A549 (cell line): ENCODE measurements around the gene SLC37A1. TPM values are rescaled to one million over a fixed set of nuclear protein-coding genes. Genes with fewer than 3 reads are reported as not detected.

Experiments used
- ATAC-seq, 2 experiments: fragments of 200-7000 bp in 1 of 2; fragments of >200 bp in 1 of 2; cut with Nextera tagmentation in 1 of 2; cut with Tn5 transposase in 1 of 2; 3 replicates each; pipeline versions ENCODE4 v1.8.0 to v1.9.1; 2018 to 2020; ENCODE audit warnings: mild to moderate bottlenecking in 1 of 2, moderate library complexity in 1 of 2
- CTCF ChIA-PET: fragments of 300-600 bp; sonication (Branson Sonifier 250); formaldehyde crosslinking; extraction: SDS; loops from one replicate; lab custom pipeline; 2021; ENCODE audit warnings: antibody characterized with exemption, inconsistent platforms; lab: Yijun Ruan, JAX
- POLR2A ChIA-PET: fragments of 350-600 bp; formaldehyde crosslinking; extraction: SDS; loops from one replicate; lab custom pipeline; 2021; ENCODE audit warnings: antibody characterized with exemption, inconsistent platforms; lab: Yijun Ruan, JAX
- DNase-seq, 2 experiments: peaks; one replicate each; pipeline versions ENCODE4 v3.0.0 to v3.0.0-alpha.2; 2011 to 2016; ENCODE audit warnings: low read depth in 1 of 2, low spot score in 1 of 2
- FAIRE-seq: peaks from 2 replicates; lab custom pipeline; 2011; peaks lifted over from hg19 to GRCh38; lab: Jason Lieb, UNC
- H3K27ac ChIP-seq, 2 experiments: fragments of >200 bp; sonication (Bioruptor Twin); formaldehyde crosslinking; 3 replicates each; pipeline ENCODE4 v1.5.1; 2016 to 2017
- H3K4me1 ChIP-seq: fragments of >200 bp; sonication (Bioruptor Twin); formaldehyde crosslinking; 3 replicates; pipeline ENCODE4 v1.6.1; 2016
- H3K4me2 ChIP-seq: fragments of >200 bp; sonication (Bioruptor Twin); formaldehyde crosslinking; 3 replicates; pipeline ENCODE4 v1.6.1; 2016
- H3K4me3 ChIP-seq: fragments of >200 bp; sonication (Bioruptor Twin); formaldehyde crosslinking; 3 replicates; pipeline ENCODE4 v1.5.1; 2016
- H3K9me3 ChIP-seq: fragments of >200 bp; sonication (Bioruptor Twin); formaldehyde crosslinking; 3 replicates; pipeline ENCODE4 v1.6.1; 2016
- CHD4 ChIP-seq: fragments of 200-600 bp; sonication (generic); IDR thresholded peaks from 2 replicates; pipeline ENCODE4 v1.6.1; 2016; ENCODE audit warnings: antibody characterized with exemption, mild to moderate bottlenecking, borderline replicate concordance
- CTCF ChIP-seq: fragments of >200 bp; sonication (Bioruptor Twin); formaldehyde crosslinking; IDR thresholded peaks from 3 replicates; pipeline ENCODE4 v1.5.1; 2016
- EHF ChIP-seq: fragments of 250-450 bp; sonication (Bioruptor Pico); IDR thresholded peaks from 2 replicates; pipeline ENCODE4 v1.5.0; 2020; ENCODE audit warnings: mild to moderate bottlenecking
- EHMT2 ChIP-seq: fragments of 200-600 bp; sonication (generic); IDR thresholded peaks from 2 replicates; pipeline ENCODE4 v1.6.1; 2016; ENCODE audit warnings: antibody characterized with exemption, low read depth, mild to moderate bottlenecking, moderate library complexity
- FOSL2 ChIP-seq, 2 experiments: fragments of 450-650 bp in 1 of 2; fragments of >200 bp in 1 of 2; sonication (Bioruptor Twin) in 1 of 2; formaldehyde crosslinking; IDR thresholded peaks; 2 replicates each; pipeline versions ENCODE4 v1.5.0 to v1.6.1; 2016 to 2020; ENCODE audit warnings: mild to moderate bottlenecking in 1 of 2, moderate library complexity in 1 of 2
- GATA3 ChIP-seq: IDR thresholded peaks from 2 replicates; pipeline ENCODE4 v1.6.1; 2012; ENCODE audit warnings: borderline replicate concordance
- HOXA7 ChIP-seq: fragments of 250-450 bp; sonication (Bioruptor Pico); IDR thresholded peaks from 2 replicates; pipeline ENCODE4 v1.5.0; 2020; ENCODE audit warnings: mild to moderate bottlenecking, moderate library complexity
- HOXB5 ChIP-seq: fragments of 250-450 bp; sonication (Bioruptor Pico); IDR thresholded peaks from 2 replicates; pipeline ENCODE4 v1.5.0; 2020; ENCODE audit warnings: mild to moderate bottlenecking, moderate library complexity
- KDM1A ChIP-seq: fragments of 200-600 bp; sonication (generic); IDR thresholded peaks from 2 replicates; pipeline ENCODE4 v1.6.1; 2016; ENCODE audit warnings: low read depth, mild to moderate bottlenecking
- MAX ChIP-seq: IDR thresholded peaks from 2 replicates; pipeline ENCODE4 v1.6.1; 2012
- NPAS2 ChIP-seq: fragments of 250-450 bp; sonication (Bioruptor Pico); IDR thresholded peaks from 2 replicates; pipeline ENCODE4 v1.8.0; 2022; ENCODE audit warnings: mild to moderate bottlenecking, moderate library complexity, borderline replicate concordance
- POLR2A ChIP-seq: IDR thresholded peaks from 2 replicates; pipeline ENCODE4 v1.6.1; 2012; ENCODE audit warnings: mild to moderate bottlenecking, low read length
- RAD21 ChIP-seq, 2 experiments: fragments of >200 bp in 1 of 2; sonication (Bioruptor Twin) in 1 of 2; formaldehyde crosslinking in 1 of 2; IDR thresholded peaks in 1 of 2; conservative IDR thresholded peaks in 1 of 2; 2 replicates in 1 of 2; 3 replicates in 1 of 2; pipeline ENCODE4 v1.6.1; 2012 to 2018; ENCODE audit warnings: inconsistent platforms in 1 of 2
- RARB ChIP-seq: fragments of 250-450 bp; sonication (Bioruptor Pico); IDR thresholded peaks from 2 replicates; pipeline ENCODE4 v1.8.0; 2021; ENCODE audit warnings: mild to moderate bottlenecking, moderate library complexity
- REST ChIP-seq: fragments of 200-600 bp; sonication (generic); IDR thresholded peaks from 2 replicates; pipeline ENCODE4 v1.6.1; 2016; ENCODE audit warnings: antibody characterized with exemption, mild to moderate bottlenecking, moderate library complexity
- SREBF2 ChIP-seq: fragments of 450-650 bp; IDR thresholded peaks from 2 replicates; pipeline ENCODE4 v1.6.1; 2014; ENCODE audit warnings: mild to moderate bottlenecking, moderate library complexity
- WGBS: methylation state at CpG from one replicate; pipeline ENCODE4 v1.1.6; 2017; ENCODE audit errors: missing lambda C conversion rate; 5-methylcytosine and 5-hydroxymethylcytosine counted together
- polyA plus RNA-seq, 4 experiments: library from polyadenylated mRNA; depleted of rRNA in 3 of 4; stranded (reverse); fragments of >200 nt; fragmentation: RNase III in 1 of 4; extraction: RNeasy Plus Mini Kit Qiagen cat#74134 plus additional on column Dnase treatment in 1 of 4; gene quantifications; 2 replicates in 3 of 4; 3 replicates in 1 of 4; pipeline ENCODE4 v1.2.3, GENCODE V29; 2011 to 2017
- TF ChIP-seq, protein P1 (sequence below): IDR thresholded peaks from 2 replicates; pipeline ENCODE4 v1.6.1; 2012; ENCODE audit warnings: low read depth, borderline replicate concordance
- TF ChIP-seq, protein P2 (sequence below): fragments of >200 bp; sonication (Bioruptor Twin); formaldehyde crosslinking; IDR thresholded peaks from 3 replicates; pipeline ENCODE4 v1.6.1; 2016

Gene SLC37A1
- polyA plus RNA-seq, 2 of the 4 experiments (the other 2 are of a cell fraction), result 1.9 to 2.1 TPM

- TF ChIP-seq REST, result no peak
Measured at GRCh38 chr21:42552407-42553336, 39.0 kb downstream of the SLC37A1 start (continued).

DNA sequence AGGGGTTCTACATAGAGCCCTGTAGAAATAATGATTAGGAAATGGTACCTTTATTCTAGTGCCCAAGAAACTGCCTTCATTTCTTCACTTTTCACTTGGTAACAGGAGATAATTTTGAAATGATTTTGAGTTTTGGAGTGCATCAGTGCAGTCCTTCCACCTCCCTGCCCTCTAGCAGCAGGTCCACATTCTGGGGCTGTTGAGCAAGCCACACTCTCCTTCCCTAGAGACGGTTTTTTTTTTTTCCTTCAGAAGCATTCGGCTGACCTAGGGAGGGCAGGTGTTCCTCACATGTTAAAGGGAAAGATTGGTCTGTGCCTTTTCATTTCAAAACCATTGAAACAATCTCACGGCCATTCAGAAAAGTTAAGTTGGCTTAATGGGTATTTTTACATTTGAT is 39.8 kb downstream of the SLC37A1 start:
- ATAC-seq, result no peak
- no peak for TF ChIP-seq RARB (CRISPR knock-in tag)
- no peak for TF ChIP-seq FOSL2 (IDR thresholded peaks at IDR 0.05)
- no peak for TF ChIP-seq FOSL2 (CRISPR knock-in tag; IDR thresholded peaks at IDR 0.05)
- no peak for TF ChIP-seq HOXA7 (CRISPR knock-in tag)
- no peak for TF ChIP-seq KDM1A
- TF ChIP-seq, protein P1, sequence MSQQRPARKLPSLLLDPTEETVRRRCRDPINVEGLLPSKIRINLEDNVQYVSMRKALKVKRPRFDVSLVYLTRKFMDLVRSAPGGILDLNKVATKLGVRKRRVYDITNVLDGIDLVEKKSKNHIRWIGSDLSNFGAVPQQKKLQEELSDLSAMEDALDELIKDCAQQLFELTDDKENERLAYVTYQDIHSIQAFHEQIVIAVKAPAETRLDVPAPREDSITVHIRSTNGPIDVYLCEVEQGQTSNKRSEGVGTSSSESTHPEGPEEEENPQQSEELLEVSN, result no peak
- no peak for TF ChIP-seq MAX
- TF ChIP-seq GATA3, result no peak
- TF ChIP-seq CTCF, result no peak
- no peak for TF ChIP-seq POLR2A
- no peak for TF ChIP-seq SREBF2
- no peak for FAIRE-seq
- no peak for DNase-seq
- Histone ChIP-seq H3K4me3 (no peak overlapping the region), H3K27ac (no peak overlapping the region), H3K4me2 (no peak overlapping the region), H3K4me1 (no peaks in the 10 kb centered on the region), H3K9me3 (no peaks in the 10 kb centered on the region)
- 72% methylated on average over 3 of the region's 3 CpGs for WGBS
- ChIA-PET CTCF (no interaction called here), POLR2A (no interaction called here)

- H3K27ac ChIP-seq, result no peak overlapping the region
- DNase-seq, result no peak
- no peaks in the 10 kb centered on the region for H3K4me1 ChIP-seq
- no peak for ATAC-seq
- TF ChIP-seq HOXB5 (CRISPR knock-in tag) (no peak), KDM1A (no peak), EHF (CRISPR knock-in tag) (no peak), RAD21 (conservative IDR thresholded peaks at IDR 0.05 in 1 of 2, IDR thresholded peaks at IDR 0.05 in 1 of 2) (no peak), CHD4 (no peak), NPAS2 (CRISPR knock-in tag) (no peak), EHMT2 (no peak)
- TF ChIP-seq, protein P2, sequence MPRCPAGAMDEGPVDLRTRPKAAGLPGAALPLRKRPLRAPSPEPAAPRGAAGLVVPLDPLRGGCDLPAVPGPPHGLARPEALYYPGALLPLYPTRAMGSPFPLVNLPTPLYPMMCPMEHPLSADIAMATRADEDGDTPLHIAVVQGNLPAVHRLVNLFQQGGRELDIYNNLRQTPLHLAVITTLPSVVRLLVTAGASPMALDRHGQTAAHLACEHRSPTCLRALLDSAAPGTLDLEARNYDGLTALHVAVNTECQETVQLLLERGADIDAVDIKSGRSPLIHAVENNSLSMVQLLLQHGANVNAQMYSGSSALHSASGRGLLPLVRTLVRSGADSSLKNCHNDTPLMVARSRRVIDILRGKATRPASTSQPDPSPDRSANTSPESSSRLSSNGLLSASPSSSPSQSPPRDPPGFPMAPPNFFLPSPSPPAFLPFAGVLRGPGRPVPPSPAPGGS, result no peak
- POLR2A ChIA-PET, result no interaction called here
- no peak overlapping the region for H3K4me2 ChIP-seq
- H3K9me3 ChIP-seq, result no peaks in the 10 kb centered on the region
- no peak for FAIRE-seq
- CTCF ChIA-PET, result interaction anchor here (0.7 kb wide), 1 partner anchor 115 kb away, joined by 3 read pairs; no protein-coding TSS in a partner anchor
- WGBS, result 91% methylated on average over 13 of the region's 13 CpGs
- H3K4me3 ChIP-seq, result no peak overlapping the region
Measured at GRCh38 chr21:42554251-42554961, 40.8 kb downstream of the SLC37A1 start.
